HG02798 (cell line): ENCODE results near the gene SNRK.

Experiments
- ATAC-seq: cut with Tn5 transposase; IDR thresholded peaks from one replicate; pipeline ENCODE4 v1.9.1; 2021; ENCODE audit warnings: mild to moderate bottlenecking; ENCODE audit not compliant: unreplicated experiment, poor library complexity

Gene SNRK

GRCh38 chr3:43307226-43307625 lies 20.9 kb downstream of the SNRK start:
- ATAC-seq = no peak

- ATAC-seq = no peak
Observed at GRCh38 chr3:43307649-43308048, 21.3 kb downstream of the SNRK start.

- no peak for ATAC-seq
Observed at GRCh38 chr3:43309372-43310305, 23.3 kb downstream of the SNRK start.

GRCh38 chr3:43316783-43317460 lies 30.6 kb downstream of the SNRK start:
- ATAC-seq = no peak

GRCh38 chr3:43317461-43318316 lies 31.3 kb downstream of the SNRK start:
- no peak for ATAC-seq

- ATAC-seq = no peak
Observed at GRCh38 chr3:43319376-43319775, 33.0 kb downstream of the SNRK start.

- ATAC-seq = no peak
Observed at GRCh38 chr3:43319794-43320193, 33.5 kb downstream of the SNRK start.

GRCh38 chr3:43320288-43320687 lies 33.9 kb downstream of the SNRK start:
- ATAC-seq = no peak

- no peak for ATAC-seq
Observed at GRCh38 chr3:43323541-43323940, 37.2 kb downstream of the SNRK start.

GRCh38 chr3:43326891-43327581 lies 40.7 kb downstream of the SNRK start:
- no peak for ATAC-seq

GRCh38 chr3:43327582-43327979 lies 41.2 kb downstream of the SNRK start:
- no peak for ATAC-seq

- no peak for ATAC-seq
Observed at GRCh38 chr3:43328653-43329052, 42.3 kb downstream of the SNRK start.

- ATAC-seq = no peak
Observed at GRCh38 chr3:43330981-43331380, 44.6 kb downstream of the SNRK start.

- ATAC-seq = no peak
Observed at GRCh38 chr3:43331381-43331780, 45.0 kb downstream of the SNRK start.

- ATAC-seq = no peak
Observed at GRCh38 chr3:43334976-43335375, 48.6 kb downstream of the SNRK start.

GRCh38 chr3:43335799-43336198 lies 49.5 kb downstream of the SNRK start:
- no peak for ATAC-seq

GRCh38 chr3:43338295-43338694 lies 52.0 kb downstream of the SNRK start:
- ATAC-seq = no peak

GRCh38 chr3:43340403-43340802 lies 54.1 kb downstream of the SNRK start:
- ATAC-seq = no peak

- ATAC-seq = no peak
Observed at GRCh38 chr3:43341788-43342187, 55.4 kb downstream of the SNRK start.

GRCh38 chr3:43343185-43343584 lies 56.8 kb downstream of the SNRK start:
- no peak for ATAC-seq
